Uterus (tissue), 4 donors: ENCODE measurements around the gene GNG8. TPM values are rescaled to one million over a fixed set of nuclear protein-coding genes. Genes with fewer than 3 reads are reported as not detected.

Experiments
- DNase-seq, 2 donors: peaks; one replicate each; pipeline ENCODE4 v3.0.0-alpha.2; 2019 to 2020
- H3K27ac ChIP-seq, 2 donors: fragments of 200-600 bp; sonication (generic); 1 replicate in 1 of 2; 2 replicates in 1 of 2; pipeline ENCODE4 v1.5.1; 2016 to 2018
- H3K27me3 ChIP-seq, 2 donors: fragments of 200-600 bp; sonication (generic); one replicate each; pipeline ENCODE4 v1.5.1; 2018 to 2019; ENCODE audit warnings: control low read depth in 1 of 2
- H3K36me3 ChIP-seq, 2 donors: fragments of 200-600 bp; sonication (generic); one replicate each; pipeline ENCODE4 v1.5.1; 2019; ENCODE audit warnings: control low read depth in 1 of 2
- H3K4me1 ChIP-seq, 2 donors: fragments of 200-600 bp; sonication (generic); one replicate each; pipeline ENCODE4 v1.5.1; 2018 to 2019; ENCODE audit warnings: control low read depth in 1 of 2
- H3K4me3 ChIP-seq, 2 donors: fragments of 200-600 bp; sonication (generic); 1 replicate in 1 of 2; 2 replicates in 1 of 2; pipeline ENCODE4 v1.5.1; 2018 to 2019; ENCODE audit warnings: mild to moderate bottlenecking in 1 of 2
- H3K9me3 ChIP-seq, 2 donors: fragments of 200-600 bp; sonication (generic); one replicate each; pipeline ENCODE4 v1.5.1; 2019; ENCODE audit warnings: control low read depth in 1 of 2
- CTCF ChIP-seq, 4 experiments: fragments of 200-600 bp in 2 of 4; fragments of 450-650 bp in 2 of 4; sonication (generic) in 2 of 4; IDR thresholded peaks; one replicate each; pipeline ENCODE4 v1.5.1; 2016 to 2019; ENCODE audit warnings: antibody characterized with exemption in 4 of 4, mild to moderate bottlenecking in 2 of 4, moderate library complexity in 1 of 4
- POLR2A ChIP-seq, 2 donors: fragments of 450-650 bp; IDR thresholded peaks; one replicate each; pipeline ENCODE4 v1.6.1; 2016; ENCODE audit warnings: antibody characterized with exemption in 2 of 2, mild to moderate bottlenecking in 1 of 2, moderate library complexity in 1 of 2
- intact Hi-C: fragments of 100-400 bp; cut with DNase I; formaldehyde crosslinking; loops from one replicate; pipeline ENCODE4 v1.15.1; 2023; ENCODE audit warnings: low total_unique reads
- total RNA-seq, 4 donors: library from RNA; depleted of rRNA in 3 of 4; stranded (reverse); fragments of >200 nt in 3 of 4; gene quantifications; one replicate each; pipeline versions ENCODE4 v1.1.0 to v1.2.4, GENCODE V29; 2014 to 2023
- donor health status: DM: yes; HTN: yes; CAD: no.

GNG8 gene
- total RNA-seq, 4 donors from 2014 or later: not detected

GRCh38 chr19:46634656-46635218 is 1.3 kb downstream of the GNG8 start:
- TF ChIP-seq CTCF (IDR thresholded peaks at IDR 0.05): no peak
- TF ChIP-seq POLR2A (IDR thresholded peaks at IDR 0.05): no peak
- H3K27ac ChIP-seq: peak overlapping the region in 1 of 2 donors; percentile 32
- H3K36me3 ChIP-seq: no peaks in the 10 kb centered on the region
- H3K27me3 ChIP-seq: no peaks in the 10 kb centered on the region
- peak overlapping the region in 1 of 2 donors; percentile 36 for H3K4me3 ChIP-seq
- no peaks in the 10 kb centered on the region for H3K4me1 ChIP-seq
- intact Hi-C loops: no loop called here
- DNase-seq: no peak
- no peaks in the 10 kb centered on the region for H3K9me3 ChIP-seq

GRCh38 chr19:46634045-46634655 is 1.9 kb downstream of the GNG8 start:
- peak overlapping the region; percentile 20 to 36 for H3K4me3 ChIP-seq
- no peaks in the 10 kb centered on the region for H3K36me3 ChIP-seq
- H3K4me1 ChIP-seq: no peaks in the 10 kb centered on the region
- no peaks in the 10 kb centered on the region for H3K27me3 ChIP-seq
- H3K27ac ChIP-seq: peak overlapping the region in 1 of 2 donors; percentile 60
- peak; percentile 87 to 94 for DNase-seq
- TF ChIP-seq POLR2A (IDR thresholded peaks at IDR 0.05): peak in 1 of 2 donors; percentile 45
- no peak for TF ChIP-seq CTCF (IDR thresholded peaks at IDR 0.05)
- intact Hi-C loops: no loop called here
- H3K9me3 ChIP-seq: no peaks in the 10 kb centered on the region

GRCh38 chr19:46633130-46633529 is 2.9 kb downstream of the GNG8 start:
- TF ChIP-seq POLR2A (IDR thresholded peaks at IDR 0.05): no peak
- TF ChIP-seq CTCF (IDR thresholded peaks at IDR 0.05): no peak
- no peaks in the 10 kb centered on the region for H3K4me1 ChIP-seq
- H3K27me3 ChIP-seq: no peaks in the 10 kb centered on the region
- no peaks in the 10 kb centered on the region for H3K36me3 ChIP-seq
- no peak overlapping the region for H3K4me3 ChIP-seq
- no peaks in the 10 kb centered on the region for H3K9me3 ChIP-seq
- intact Hi-C loops: no loop called here
- DNase-seq: no peak
- H3K27ac ChIP-seq: peak overlapping the region in 1 of 2 donors; percentile 60

GRCh38 chr19:46631481-46631880 is 4.5 kb downstream of the GNG8 start:
- Histone ChIP-seq H3K27ac (peak overlapping the region; percentile 8 to 50), H3K36me3 (no peaks in the 10 kb centered on the region), H3K4me1 (no peaks in the 10 kb centered on the region), H3K9me3 (no peaks in the 10 kb centered on the region), H3K4me3 (no peak overlapping the region), H3K27me3 (no peaks in the 10 kb centered on the region)
- TF ChIP-seq CTCF (IDR thresholded peaks at IDR 0.05) (no peak), POLR2A (IDR thresholded peaks at IDR 0.05) (no peak)
- intact Hi-C loops: no loop called here
- DNase-seq: peak; percentile 84 to 86

- TF ChIP-seq CTCF (IDR thresholded peaks at IDR 0.05) (no peak), POLR2A (IDR thresholded peaks at IDR 0.05) (no peak)
- Histone ChIP-seq H3K4me3 (no peak overlapping the region), H3K27ac (peak overlapping the region; percentile 8 to 50), H3K4me1 (no peaks in the 10 kb centered on the region), H3K27me3 (no peaks in the 10 kb centered on the region), H3K36me3 (no peaks in the 10 kb centered on the region), H3K9me3 (no peaks in the 10 kb centered on the region)
- DNase-seq: no peak
- intact Hi-C loops: no loop called here
Measured at GRCh38 chr19:46630586-46631205, 5.3 kb downstream of the GNG8 start.
